ENCODE results near the gene SLC15A2.

- TF ChIP-seq FOXA1 (IDR thresholded peaks at IDR 0.05) (no peak), BHLHE40 (IDR thresholded peaks at IDR 0.05; ENCODE audit: borderline replicate concordance) (no peak), TARDBP (IDR thresholded peaks at IDR 0.05) (no peak), PKNOX1 (IDR thresholded peaks at IDR 0.05) (no peak)
Measured at GRCh38 chr3:121883507-121883906, 10.7 kb upstream of the SLC15A2 start.
